Lung (tissue), 12 donors: ENCODE data around the gene UPP2. TPM values are rescaled to one million over a fixed set of nuclear protein-coding genes. Genes with fewer than 3 reads are reported as not detected.

ENCODE experiments used
- ATAC-seq: fragments of 200-7000 bp; cut with Tn5 transposase; one replicate; pipeline ENCODE4 v1.9.1; 2020; ENCODE audit warnings: moderate number of reproducible peaks; ENCODE audit not compliant: insufficient read depth, low FRiP score
- DNase-seq, 3 donors: peaks; one replicate each; pipeline ENCODE4 v3.0.0-alpha.2; 2013 to 2017
- H3K27ac ChIP-seq, 2 donors: one replicate each; pipeline ENCODE4 v1.5.1; 2013; ENCODE audit warnings: mild to moderate bottlenecking in 2 of 2, moderate library complexity in 2 of 2, control low read depth in 1 of 2, inconsistent platforms in 1 of 2, low read depth in 1 of 2, low read length in 1 of 2
- H3K27me3 ChIP-seq, 3 donors: one replicate each; pipeline ENCODE4 v1.5.1; 2013; ENCODE audit warnings: low read length in 2 of 3; ENCODE audit not compliant: control insufficient read depth in 3 of 3, insufficient read depth in 3 of 3
- H3K36me3 ChIP-seq, 4 donors: one replicate each; pipeline ENCODE4 v1.5.1; 2013; ENCODE audit warnings: low read length in 4 of 4, mild to moderate bottlenecking in 1 of 4, moderate library complexity in 1 of 4; ENCODE audit not compliant: control insufficient read depth in 4 of 4, insufficient read depth in 4 of 4
- H3K4me1 ChIP-seq, 5 donors: one replicate each; pipeline ENCODE4 v1.5.1; 2013; ENCODE audit warnings: low read length in 5 of 5, mild to moderate bottlenecking in 2 of 5, moderate library complexity in 1 of 5; ENCODE audit not compliant: control insufficient read depth in 5 of 5, insufficient read depth in 5 of 5
- H3K4me3 ChIP-seq: one replicate; pipeline ENCODE4 v1.5.1; 2013; ENCODE audit warnings: mild to moderate bottlenecking, control low read depth, moderate library complexity
- H3K9ac ChIP-seq, 2 donors: one replicate each; pipeline ENCODE4 v1.5.1; 2013; ENCODE audit warnings: low read length in 2 of 2, control low read depth in 1 of 2; ENCODE audit not compliant: insufficient read depth in 1 of 2
- H3K9me3 ChIP-seq, 4 donors: one replicate each; pipeline ENCODE4 v1.5.1; 2013; ENCODE audit warnings: low read length in 3 of 4, mild to moderate bottlenecking in 1 of 4, moderate library complexity in 1 of 4; ENCODE audit not compliant: control insufficient read depth in 4 of 4, insufficient read depth in 3 of 4
- CTCF ChIP-seq: IDR thresholded peaks from 2 replicates; pipeline ENCODE4 v1.5.1; 2012; ENCODE audit warnings: mild to moderate bottlenecking; ENCODE audit errors: control extremely low read depth, extremely low read depth
- WGBS, 2 donors: extraction: QIAGEN DNeasy Blood & Tissue Kit; methylation state at CpG; one replicate each; pipeline ENCODE4 v1.1.7; 2013; 5-methylcytosine and 5-hydroxymethylcytosine counted together
- polyA plus RNA-seq, 2 donors: library from polyadenylated mRNA; stranded (reverse); fragments of 200-250 nt; gene quantifications; one replicate each; pipeline ENCODE4 v1.2.1, GENCODE V29; 2013
- total RNA-seq, 2 donors: library from RNA; depleted of rRNA in 1 of 2; stranded (reverse); fragments of >200 nt in 1 of 2; gene quantifications; one replicate each; pipeline ENCODE4 v1.2.1, GENCODE V29; 2014 to 2021
- donor health status: control.
- donor health status: control.
- donor health status: Bipolar disorder and iron deficiency.
- donor health status: healthy.
- donor health status: DM: yes; HTN: yes; CAD: no.

Gene UPP2
- total and polyA plus RNA-seq, 4 donors: 0.01 TPM; not detected in 3

GRCh38 chr2:158120102-158120501 is 18.4 kb downstream of the UPP2 start:
- no peaks in the 10 kb centered on the region for H3K36me3 ChIP-seq
- DNase-seq: no peak
- TF ChIP-seq CTCF: no peak
- no peak overlapping the region for H3K27ac ChIP-seq
- no peak for ATAC-seq
- H3K4me3 ChIP-seq: no peak overlapping the region
- 97 to 100% methylated on average over 1 of the region's 1 CpG for WGBS, 2 donors
- peaks cover 0 to 4% (median 0%) of the 10 kb centered on the region in 5 donors for H3K4me1 ChIP-seq
- no peaks in the 10 kb centered on the region for H3K27me3 ChIP-seq
- no peaks in the 10 kb centered on the region for H3K9me3 ChIP-seq
- H3K9ac ChIP-seq: no peak overlapping the region

GRCh38 chr2:158120664-158121641 is 19.3 kb downstream of the UPP2 start:
- Histone ChIP-seq H3K36me3 (no peaks in the 10 kb centered on the region), H3K4me3 (no peak overlapping the region), H3K27me3 (no peaks in the 10 kb centered on the region), H3K4me1 (peaks cover 0 to 4% (median 0%) of the 10 kb centered on the region in 5 donors), H3K9me3 (no peaks in the 10 kb centered on the region), H3K9ac (no peak overlapping the region), H3K27ac (no peak overlapping the region)
- WGBS, 2 donors: 57 to 74% methylated on average over 8 of the region's 8 CpGs
- no peak for ATAC-seq
- TF ChIP-seq CTCF: no peak
- DNase-seq: peak in 1 of 3 donors; percentile 31

- H3K36me3 ChIP-seq: no peaks in the 10 kb centered on the region
- H3K27me3 ChIP-seq: no peaks in the 10 kb centered on the region
- peaks cover 0 to 4% (median 0%) of the 10 kb centered on the region in 5 donors for H3K4me1 ChIP-seq
- no peaks in the 10 kb centered on the region for H3K9me3 ChIP-seq
- no peak for ATAC-seq
- no peak overlapping the region for H3K4me3 ChIP-seq
- WGBS, 2 donors: 63 to 65% methylated on average over 2 of the region's 2 CpGs
- H3K9ac ChIP-seq: no peak overlapping the region
- no peak overlapping the region for H3K27ac ChIP-seq
- no peak for TF ChIP-seq CTCF
- no peak for DNase-seq
These were observed 23.2 kb downstream of the UPP2 start for GRCh38 chr2:158124896-158125295.
